Stimulated activated CD8-positive, alpha-beta memory T cell treated with anti-CD3 and anti-CD28 coated beads, Interleukin-15, amount 100 ng/mL, for 1 hour (primary cell): ENCODE data around the gene APOC4.
"Not testable (repeated sequence)": the region's sequence is repeated elsewhere in the genome, so short reads cannot be mapped to it uniquely, and the experiment has no call there.

Source experiments
- DNase-seq: peaks from one replicate; pipeline ENCODE4 v3.0.0-alpha.2; 2020; ENCODE audit warnings: low read depth

Gene APOC4

DNA sequence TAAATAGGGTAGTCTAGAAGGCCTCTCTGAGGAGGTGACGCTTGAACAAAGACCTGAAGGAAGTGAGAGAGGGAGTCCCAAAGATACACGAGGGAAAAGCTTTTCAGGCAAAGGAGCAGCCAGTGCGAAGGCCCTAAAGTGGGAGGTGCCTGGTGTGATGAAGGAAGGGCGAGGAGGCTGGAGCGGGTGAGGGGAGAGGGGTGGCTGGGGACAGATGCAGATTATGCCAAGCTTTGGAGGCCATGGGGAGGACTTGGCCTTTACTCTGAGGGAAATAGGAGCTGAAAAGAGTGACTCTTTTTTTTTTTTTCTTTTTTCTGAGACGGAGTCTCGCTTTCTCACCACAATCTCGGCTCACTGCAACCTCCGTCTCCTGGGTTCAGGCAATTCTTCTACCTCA lies 16.1 kb downstream of the APOC4 start:
- no peak for DNase-seq

- no peak for DNase-seq
Measured at GRCh38 chr19:44959691-44960090, 17.7 kb downstream of the APOC4 start.

- DNase-seq: no peak
Measured at GRCh38 chr19:44960906-44961728, 19.1 kb downstream of the APOC4 start.

DNA sequence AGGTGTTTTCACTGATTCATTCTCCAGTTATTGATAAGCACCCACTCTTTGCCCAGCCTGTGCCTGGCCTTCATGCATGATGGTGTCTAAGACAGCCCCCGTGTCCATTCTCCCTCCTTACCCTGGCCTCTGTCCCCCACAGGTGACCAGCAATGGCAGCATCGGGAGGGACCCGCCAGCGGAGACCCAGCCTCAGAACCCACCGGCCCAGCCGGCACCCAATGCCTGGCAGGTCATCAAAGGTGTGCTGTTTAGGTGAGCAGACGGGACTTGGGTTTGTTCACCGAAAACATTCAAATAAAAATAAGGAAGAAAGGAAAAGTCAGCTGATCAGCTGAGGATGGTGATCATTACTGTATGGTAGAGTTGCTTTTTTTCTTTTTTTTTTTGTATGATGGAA lies 19.8 kb downstream of the APOC4 start:
- no peak for DNase-seq

GRCh38 chr19:44968118-44968517 lies 26.1 kb downstream of the APOC4 start:
- DNase-seq: no peak

- no peak for DNase-seq
Measured at GRCh38 chr19:44968670-44969069, 26.6 kb downstream of the APOC4 start.

- no peak for DNase-seq
Measured at GRCh38 chr19:44969437-44969836, 27.4 kb downstream of the APOC4 start.

- DNase-seq: not testable (repeated sequence)
Measured at GRCh38 chr19:44971451-44971850, 29.4 kb downstream of the APOC4 start.

- no peak for DNase-seq
Measured at GRCh38 chr19:44972802-44973201, 30.8 kb downstream of the APOC4 start.

DNA sequence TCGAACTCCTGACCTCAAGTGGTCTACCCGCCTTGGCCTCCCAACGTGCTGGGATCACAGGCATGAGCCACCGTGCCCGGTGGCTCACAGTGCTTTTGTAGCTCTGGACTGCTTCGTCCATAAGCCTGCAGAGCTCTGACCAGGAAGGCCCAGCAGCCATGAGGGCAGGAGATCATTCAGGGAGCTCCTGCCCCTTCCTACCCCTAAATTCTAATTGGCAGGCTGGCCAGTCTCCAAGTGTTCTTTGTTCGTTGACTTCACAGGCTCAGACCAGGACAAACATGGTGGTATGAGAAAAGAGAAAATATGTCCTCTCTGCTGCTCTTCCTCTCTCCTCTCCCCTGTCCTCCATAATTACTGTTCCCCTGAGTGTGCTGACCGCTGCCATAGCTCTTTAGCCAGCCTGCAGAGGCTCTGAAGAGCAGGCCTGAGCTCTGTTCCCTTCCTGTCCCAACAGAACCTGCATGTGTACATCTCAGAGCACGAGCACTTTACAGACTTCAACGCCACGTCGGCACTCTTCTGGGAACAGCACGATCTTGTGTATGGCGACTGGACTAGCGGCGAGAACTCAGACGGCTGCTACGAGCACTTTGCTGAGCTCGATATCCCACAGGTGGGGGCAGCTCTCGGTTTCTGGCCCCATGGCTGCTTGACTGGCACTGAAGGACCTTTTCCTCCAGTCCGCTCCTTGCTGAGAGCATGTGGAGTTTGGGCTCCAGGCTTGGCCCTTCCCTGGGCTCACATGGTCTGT lies 32.1 kb downstream of the APOC4 start:
- no peak for DNase-seq

GRCh38 chr19:44974857-44975256 lies 32.8 kb downstream of the APOC4 start:
- DNase-seq: no peak

DNA sequence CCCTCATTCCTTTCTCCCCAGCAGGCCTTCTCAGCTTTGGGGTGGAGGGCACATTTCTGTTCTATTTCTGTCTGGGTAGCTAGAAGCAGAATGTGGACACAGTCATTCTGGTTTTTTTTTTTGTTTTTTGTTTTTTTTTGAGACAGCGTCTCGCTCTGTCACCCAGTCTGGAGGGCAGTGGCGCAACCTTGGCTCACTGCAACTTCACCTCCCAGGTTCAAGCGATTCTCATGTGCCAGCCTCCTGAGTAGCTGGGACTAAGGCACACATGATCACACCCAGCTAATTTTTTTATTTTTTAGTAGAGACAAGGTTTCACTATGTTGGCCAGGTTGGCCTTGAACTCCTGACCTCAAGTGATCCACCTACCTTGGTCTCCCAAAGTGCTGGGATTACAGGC lies 33.4 kb downstream of the APOC4 start:
- no peak for DNase-seq

- DNase-seq: no peak
Measured at GRCh38 chr19:44984005-44984404, 42.0 kb downstream of the APOC4 start.

- no peak for DNase-seq
Measured at GRCh38 chr19:44985445-44985844, 43.4 kb downstream of the APOC4 start.

GRCh38 chr19:44986389-44986788 lies 44.4 kb downstream of the APOC4 start:
- no peak for DNase-seq

GRCh38 chr19:44987148-44987675 lies 45.2 kb downstream of the APOC4 start:
- DNase-seq: no peak

- no peak for DNase-seq
Measured at GRCh38 chr19:44988273-44988672, 46.2 kb downstream of the APOC4 start.

GRCh38 chr19:44988896-44989556 lies 47.0 kb downstream of the APOC4 start:
- peak; percentile 28 for DNase-seq

- no peak for DNase-seq
Measured at GRCh38 chr19:44990459-44990858, 48.4 kb downstream of the APOC4 start.

GRCh38 chr19:44990966-44991365 lies 48.9 kb downstream of the APOC4 start:
- no peak for DNase-seq

DNA sequence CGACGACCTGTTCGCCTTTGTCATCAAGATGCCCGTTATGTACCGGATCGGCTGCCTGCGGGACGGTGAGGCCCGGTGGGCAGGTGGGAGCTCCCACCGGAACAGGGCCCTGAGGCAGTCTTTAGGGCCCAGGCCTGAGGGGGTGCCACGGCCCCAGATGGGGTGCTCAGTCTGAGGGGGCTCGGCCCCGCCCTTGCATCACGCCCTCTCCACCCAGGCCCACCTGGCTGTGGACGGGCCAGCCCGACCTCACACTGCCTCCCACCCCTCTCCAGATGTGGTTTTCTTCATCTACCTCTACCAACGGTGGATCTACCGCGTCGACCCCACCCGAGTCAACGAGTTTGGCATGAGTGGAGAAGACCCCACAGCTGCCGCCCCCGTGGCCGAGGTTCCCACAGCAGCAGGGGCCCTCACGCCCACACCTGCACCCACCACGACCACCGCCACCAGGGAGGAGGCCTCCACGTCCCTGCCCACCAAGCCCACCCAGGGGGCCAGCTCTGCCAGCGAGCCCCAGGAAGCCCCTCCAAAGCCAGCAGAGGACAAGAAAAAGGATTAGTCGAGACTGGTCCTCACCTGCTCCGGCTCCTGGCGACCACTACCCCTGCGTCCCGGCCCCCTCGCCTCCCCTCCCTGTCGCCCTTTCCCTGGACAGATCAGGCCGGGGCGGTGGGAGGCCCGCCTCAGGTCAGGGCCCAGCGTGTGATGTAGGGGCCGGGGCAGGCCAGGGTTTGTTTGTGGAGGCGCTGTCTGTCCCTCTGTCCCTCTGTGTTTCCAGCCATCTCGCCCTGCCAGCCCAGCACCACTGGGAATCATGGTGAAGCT lies 50.5 kb downstream of the APOC4 start:
- DNase-seq: no peak

GRCh38 chr19:44993526-44993925 lies 51.5 kb downstream of the APOC4 start:
- DNase-seq: no peak
